ENCODE measurements around the gene ADAP1. TPM values are rescaled to one million over a fixed set of nuclear protein-coding genes. Genes with fewer than 3 reads are reported as not detected.

Gene ADAP1
- total RNA-seq, 1 experiment from 2014 or later: 34.0 TPM

DNA sequence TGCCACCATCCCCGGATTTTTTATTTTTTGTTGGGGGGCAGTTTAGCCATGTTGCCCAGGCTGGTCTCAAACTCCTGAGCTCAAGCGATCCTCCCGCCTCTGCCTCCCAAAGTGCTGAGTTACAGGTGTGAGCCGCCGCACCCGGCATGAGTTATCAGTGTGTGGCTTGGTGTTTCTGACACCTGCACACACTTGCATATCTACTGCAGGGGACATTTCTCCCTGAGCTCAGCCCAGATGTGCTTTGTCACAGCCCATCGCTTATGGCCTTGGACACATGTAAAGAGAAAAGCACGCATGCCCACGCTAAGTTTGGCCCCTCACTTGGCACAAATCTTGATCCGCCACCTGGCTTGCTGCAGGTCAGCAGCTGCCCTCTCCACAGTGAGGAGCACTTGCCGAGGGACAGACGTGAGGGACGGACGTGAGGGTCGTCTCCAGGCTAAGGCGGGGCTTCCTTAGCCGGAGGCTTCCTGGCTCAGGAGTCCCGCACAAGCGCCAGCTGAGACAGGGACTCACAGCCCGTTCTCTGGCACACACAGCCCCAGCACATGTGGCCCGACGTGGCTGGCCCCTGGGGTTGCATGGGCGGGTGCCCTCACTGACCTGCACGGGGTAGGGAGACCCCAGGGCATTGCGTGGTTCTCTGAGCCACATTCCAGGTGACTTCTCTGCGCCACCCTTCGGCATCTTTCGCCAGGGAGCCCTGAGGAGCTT, 40.3 kb upstream of the ADAP1 start:
- ATAC-seq (no peak), DNase-seq (ENCODE audit: low read depth, low spot score) (no peak)
- H3K4me1 ChIP-seq (ENCODE audit: control insufficient read depth in 1 of 2, insufficient read depth in 2 of 2, low read length in 2 of 2): peaks cover 0 to 9% of the 10 kb centered on the region in 2 experiments; a peak in 2 of 4 replicates
- intact Hi-C loops (cut with micrococcal nuclease): loop anchor here (5.0 kb wide), 1 partner anchor 143 kb away; a partner anchor contains a TSS
- H3K9me2 ChIP-seq (ENCODE audit: insufficient read depth): no peaks in the 10 kb centered on the region
- no peaks in the 10 kb centered on the region for H3K27me3 ChIP-seq (ENCODE audit: insufficient read depth, low read length)
- H3K36me3 ChIP-seq (ENCODE audit: control insufficient read depth in 1 of 2, insufficient read depth in 2 of 2, low read length in 2 of 2): no peaks in the 10 kb centered on the region
- ChIA-PET POLR2A (no interaction called here), RAD21 (ENCODE audit: low non-redundant PET in 1 of 2, low total read pairs in 2 of 2, uncharacterized antibody in 2 of 2, unreplicated experiment in 2 of 2) (interaction anchor here in 1 of 2 experiments (1.7 kb wide), 1 partner anchor 182 kb away, joined by 8 read pairs; no protein-coding TSS in a partner anchor), CTCF (interaction anchor here (1.2 to 5.0 kb wide), 5 partner anchors 19 to 189 kb away, joined by 5 to 69 read pairs (median 22); partner anchors contain the start of gene COX19)
- no peak overlapping the region for H3K4me3 ChIP-seq (replicated peaks in 1 of 2; ENCODE audit: low read depth in 1 of 2, low read length in 2 of 2)
- no peaks in the 10 kb centered on the region for H3K9me3 ChIP-seq (ENCODE audit: control insufficient read depth in 1 of 2, insufficient read depth in 1 of 2, low read depth in 1 of 2, low read length in 2 of 2)
- no peak overlapping the region for H3K4me2 ChIP-seq (ENCODE audit: low read length)
- H3K9ac ChIP-seq (ENCODE audit: low read length): no peak overlapping the region
- no peaks in the 10 kb centered on the region for H4K20me1 ChIP-seq (ENCODE audit: insufficient read depth)
- no TSS peak for BruUV-seq (replicated peaks)
- H3K79me2 ChIP-seq (ENCODE audit: insufficient read depth, low read length): no peaks in the 10 kb centered on the region
- H2AFZ ChIP-seq (ENCODE audit: low read depth, low read length, poor library complexity, severe bottlenecking): no peak overlapping the region
- TF ChIP-seq CEBPB (IDR thresholded peaks at IDR 0.05; ENCODE audit: low read depth) (no peak), FOSL1 (IDR thresholded peaks at IDR 0.05; ENCODE audit: low read depth) (no peak), EGR1 (IDR thresholded peaks at IDR 0.05; ENCODE audit: low read depth) (no peak), ZNF274 (IDR thresholded peaks at IDR 0.05; ENCODE audit: low read depth, low read length) (no peak), JUND (IDR thresholded peaks at IDR 0.05) (no peak), POLR2A (IDR thresholded peaks at IDR 0.05; ENCODE audit: borderline replicate concordance, extremely low read depth, insufficient read depth, insufficient read length) (no peak), EZH2phosphoT487 (IDR thresholded peaks at IDR 0.05; ENCODE audit: borderline replicate concordance) (no peak), SRF (IDR thresholded peaks at IDR 0.05; ENCODE audit: low read depth) (no peak), SIN3A (IDR thresholded peaks at IDR 0.05; ENCODE audit: low read depth) (no peak)
- TF ChIP-seq, protein P1, sequence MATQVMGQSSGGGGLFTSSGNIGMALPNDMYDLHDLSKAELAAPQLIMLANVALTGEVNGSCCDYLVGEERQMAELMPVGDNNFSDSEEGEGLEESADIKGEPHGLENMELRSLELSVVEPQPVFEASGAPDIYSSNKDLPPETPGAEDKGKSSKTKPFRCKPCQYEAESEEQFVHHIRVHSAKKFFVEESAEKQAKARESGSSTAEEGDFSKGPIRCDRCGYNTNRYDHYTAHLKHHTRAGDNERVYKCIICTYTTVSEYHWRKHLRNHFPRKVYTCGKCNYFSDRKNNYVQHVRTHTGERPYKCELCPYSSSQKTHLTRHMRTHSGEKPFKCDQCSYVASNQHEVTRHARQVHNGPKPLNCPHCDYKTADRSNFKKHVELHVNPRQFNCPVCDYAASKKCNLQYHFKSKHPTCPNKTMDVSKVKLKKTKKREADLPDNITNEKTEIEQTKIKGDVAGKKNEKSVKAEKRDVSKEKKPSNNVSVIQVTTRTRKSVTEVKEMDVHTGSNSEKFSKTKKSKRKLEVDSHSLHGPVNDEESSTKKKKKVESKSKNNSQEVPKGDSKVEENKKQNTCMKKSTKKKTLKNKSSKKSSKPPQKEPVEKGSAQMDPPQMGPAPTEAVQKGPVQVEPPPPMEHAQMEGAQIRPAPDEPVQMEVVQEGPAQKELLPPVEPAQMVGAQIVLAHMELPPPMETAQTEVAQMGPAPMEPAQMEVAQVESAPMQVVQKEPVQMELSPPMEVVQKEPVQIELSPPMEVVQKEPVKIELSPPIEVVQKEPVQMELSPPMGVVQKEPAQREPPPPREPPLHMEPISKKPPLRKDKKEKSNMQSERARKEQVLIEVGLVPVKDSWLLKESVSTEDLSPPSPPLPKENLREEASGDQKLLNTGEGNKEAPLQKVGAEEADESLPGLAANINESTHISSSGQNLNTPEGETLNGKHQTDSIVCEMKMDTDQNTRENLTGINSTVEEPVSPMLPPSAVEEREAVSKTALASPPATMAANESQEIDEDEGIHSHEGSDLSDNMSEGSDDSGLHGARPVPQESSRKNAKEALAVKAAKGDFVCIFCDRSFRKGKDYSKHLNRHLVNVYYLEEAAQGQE (IDR thresholded peaks at IDR 0.05; ENCODE audit: low read depth): no peak
- H3K27ac ChIP-seq (ENCODE audit: low read depth, low read length): no peak overlapping the region
